Ishikawa (cell line): ENCODE data around the gene TTC34.

Experiments used
- CEBPB ChIP-seq: IDR thresholded peaks from 2 replicates; pipeline ENCODE4 v1.6.1; 2012
- CREB1 ChIP-seq: IDR thresholded peaks from 2 replicates; pipeline ENCODE4 v1.6.1; 2012; ENCODE audit warnings: low read depth
- EGR1 ChIP-seq: IDR thresholded peaks from 2 replicates; pipeline ENCODE4 v1.6.1; 2012
- EP300 ChIP-seq: IDR thresholded peaks from 2 replicates; pipeline ENCODE4 v1.6.1; 2012; ENCODE audit warnings: borderline replicate concordance
- FOXM1 ChIP-seq: IDR thresholded peaks from 2 replicates; pipeline ENCODE4 v1.6.1; 2012; ENCODE audit warnings: low read depth, borderline replicate concordance
- NFIC ChIP-seq: IDR thresholded peaks from 2 replicates; pipeline ENCODE4 v1.6.1; 2012
- RAD21 ChIP-seq: IDR thresholded peaks from 2 replicates; pipeline ENCODE4 v1.6.1; 2012; ENCODE audit warnings: low read depth
- TAF1 ChIP-seq: IDR thresholded peaks from 2 replicates; pipeline ENCODE4 v1.6.1; 2012; ENCODE audit warnings: low read depth, mild to moderate bottlenecking
- TCF12 ChIP-seq: IDR thresholded peaks from 2 replicates; pipeline ENCODE4 v1.6.1; 2012; ENCODE audit warnings: low read depth
- TEAD4 ChIP-seq: IDR thresholded peaks from 2 replicates; pipeline ENCODE4 v1.6.1; 2012
- YY1 ChIP-seq: IDR thresholded peaks from 2 replicates; pipeline ENCODE4 v1.6.1; 2012; ENCODE audit warnings: low read depth
- ZBTB7A ChIP-seq: IDR thresholded peaks from 2 replicates; pipeline ENCODE4 v1.6.1; 2012; ENCODE audit warnings: low read depth
- TF ChIP-seq, protein P1 (sequence below): IDR thresholded peaks from 2 replicates; pipeline ENCODE4 v1.6.1; 2012
- TF ChIP-seq, protein P2 (sequence below): IDR thresholded peaks from 2 replicates; pipeline ENCODE4 v1.6.1; 2012
- TF ChIP-seq, protein P3 (sequence below): IDR thresholded peaks from 2 replicates; pipeline ENCODE4 v1.6.1; 2012; ENCODE audit warnings: low read depth, mild to moderate bottlenecking

TTC34 gene

DNA sequence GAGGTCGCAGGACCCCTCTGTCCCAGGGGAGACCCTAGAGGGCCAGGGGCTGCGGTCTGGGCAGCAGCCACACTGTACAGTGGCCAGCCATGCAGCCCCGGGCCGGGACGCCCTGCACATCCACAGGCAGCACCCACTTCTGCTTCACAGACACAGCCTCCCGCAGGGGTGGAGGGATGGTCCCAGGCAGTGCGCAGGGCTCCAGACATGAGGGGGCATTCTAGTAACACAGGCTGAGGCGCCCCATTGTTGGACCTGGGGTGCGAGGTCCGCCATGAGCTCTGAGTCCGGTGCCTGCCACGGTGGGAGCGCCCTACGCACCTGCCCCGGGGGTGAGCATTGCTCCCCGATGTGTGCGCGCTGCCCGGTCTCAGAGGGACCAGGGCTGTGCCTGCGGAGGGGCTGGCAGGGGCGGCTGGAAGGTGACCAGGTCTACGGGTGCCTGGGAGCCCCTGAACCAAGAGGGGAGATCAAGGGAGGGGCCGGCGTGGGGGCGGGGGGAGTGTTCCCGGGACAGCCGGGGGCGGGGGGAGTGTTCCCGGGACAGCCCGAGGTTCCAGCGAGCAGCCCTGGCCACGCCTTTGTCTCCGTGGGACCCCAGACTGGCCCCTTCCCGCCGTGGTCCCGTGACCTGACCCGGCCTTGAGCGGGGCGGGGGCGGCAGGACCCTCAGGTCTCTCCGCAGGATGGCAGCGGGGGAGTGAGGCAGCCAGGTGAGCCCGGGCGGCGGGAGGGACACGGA is 173.1 kb downstream of the TTC34 start:
- no peak for TF ChIP-seq ZBTB7A
- TF ChIP-seq EP300 = no peak
- no peak for TF ChIP-seq FOXM1
- TF ChIP-seq, protein P1, sequence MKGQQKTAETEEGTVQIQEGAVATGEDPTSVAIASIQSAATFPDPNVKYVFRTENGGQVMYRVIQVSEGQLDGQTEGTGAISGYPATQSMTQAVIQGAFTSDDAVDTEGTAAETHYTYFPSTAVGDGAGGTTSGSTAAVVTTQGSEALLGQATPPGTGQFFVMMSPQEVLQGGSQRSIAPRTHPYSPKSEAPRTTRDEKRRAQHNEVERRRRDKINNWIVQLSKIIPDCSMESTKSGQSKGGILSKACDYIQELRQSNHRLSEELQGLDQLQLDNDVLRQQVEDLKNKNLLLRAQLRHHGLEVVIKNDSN = no peak
- TF ChIP-seq YY1 = no peak
- TF ChIP-seq TAF1 = no peak
- TF ChIP-seq, protein P2, sequence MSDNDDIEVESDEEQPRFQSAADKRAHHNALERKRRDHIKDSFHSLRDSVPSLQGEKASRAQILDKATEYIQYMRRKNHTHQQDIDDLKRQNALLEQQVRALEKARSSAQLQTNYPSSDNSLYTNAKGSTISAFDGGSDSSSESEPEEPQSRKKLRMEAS = no peak
- no peak for TF ChIP-seq RAD21
- no peak for TF ChIP-seq NFIC
- TF ChIP-seq CREB1 = no peak
- no peak for TF ChIP-seq TEAD4
- no peak for TF ChIP-seq CEBPB
- TF ChIP-seq, protein P3, sequence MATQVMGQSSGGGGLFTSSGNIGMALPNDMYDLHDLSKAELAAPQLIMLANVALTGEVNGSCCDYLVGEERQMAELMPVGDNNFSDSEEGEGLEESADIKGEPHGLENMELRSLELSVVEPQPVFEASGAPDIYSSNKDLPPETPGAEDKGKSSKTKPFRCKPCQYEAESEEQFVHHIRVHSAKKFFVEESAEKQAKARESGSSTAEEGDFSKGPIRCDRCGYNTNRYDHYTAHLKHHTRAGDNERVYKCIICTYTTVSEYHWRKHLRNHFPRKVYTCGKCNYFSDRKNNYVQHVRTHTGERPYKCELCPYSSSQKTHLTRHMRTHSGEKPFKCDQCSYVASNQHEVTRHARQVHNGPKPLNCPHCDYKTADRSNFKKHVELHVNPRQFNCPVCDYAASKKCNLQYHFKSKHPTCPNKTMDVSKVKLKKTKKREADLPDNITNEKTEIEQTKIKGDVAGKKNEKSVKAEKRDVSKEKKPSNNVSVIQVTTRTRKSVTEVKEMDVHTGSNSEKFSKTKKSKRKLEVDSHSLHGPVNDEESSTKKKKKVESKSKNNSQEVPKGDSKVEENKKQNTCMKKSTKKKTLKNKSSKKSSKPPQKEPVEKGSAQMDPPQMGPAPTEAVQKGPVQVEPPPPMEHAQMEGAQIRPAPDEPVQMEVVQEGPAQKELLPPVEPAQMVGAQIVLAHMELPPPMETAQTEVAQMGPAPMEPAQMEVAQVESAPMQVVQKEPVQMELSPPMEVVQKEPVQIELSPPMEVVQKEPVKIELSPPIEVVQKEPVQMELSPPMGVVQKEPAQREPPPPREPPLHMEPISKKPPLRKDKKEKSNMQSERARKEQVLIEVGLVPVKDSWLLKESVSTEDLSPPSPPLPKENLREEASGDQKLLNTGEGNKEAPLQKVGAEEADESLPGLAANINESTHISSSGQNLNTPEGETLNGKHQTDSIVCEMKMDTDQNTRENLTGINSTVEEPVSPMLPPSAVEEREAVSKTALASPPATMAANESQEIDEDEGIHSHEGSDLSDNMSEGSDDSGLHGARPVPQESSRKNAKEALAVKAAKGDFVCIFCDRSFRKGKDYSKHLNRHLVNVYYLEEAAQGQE = no peak
- TF ChIP-seq TCF12 = no peak
- TF ChIP-seq EGR1 = no peak

DNA sequence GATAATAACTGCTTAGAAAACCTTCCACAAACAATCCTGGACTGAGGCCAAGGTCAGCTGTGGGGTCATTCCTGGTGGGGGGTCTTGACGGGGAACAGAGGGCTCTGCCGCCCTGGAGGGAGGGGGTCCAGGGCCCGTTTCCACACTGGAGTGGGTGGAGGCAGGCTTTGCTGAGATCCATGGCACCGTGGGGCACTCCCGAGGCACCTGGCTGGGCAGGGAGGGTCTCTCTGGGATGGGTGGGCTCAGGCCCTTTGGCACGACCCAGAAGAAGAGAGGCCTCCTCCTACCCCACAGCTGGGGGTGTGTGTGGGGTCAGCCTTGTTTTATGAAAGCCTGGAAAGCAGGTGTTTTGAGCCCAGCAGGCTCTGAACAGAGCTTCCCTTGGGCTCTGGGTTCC is 173.7 kb downstream of the TTC34 start:
- TF ChIP-seq FOXM1 = no peak
- no peak for TF ChIP-seq RAD21
- no peak for TF ChIP-seq ZBTB7A
- no peak for TF ChIP-seq EP300
- TF ChIP-seq, protein P1 = no peak

DNA sequence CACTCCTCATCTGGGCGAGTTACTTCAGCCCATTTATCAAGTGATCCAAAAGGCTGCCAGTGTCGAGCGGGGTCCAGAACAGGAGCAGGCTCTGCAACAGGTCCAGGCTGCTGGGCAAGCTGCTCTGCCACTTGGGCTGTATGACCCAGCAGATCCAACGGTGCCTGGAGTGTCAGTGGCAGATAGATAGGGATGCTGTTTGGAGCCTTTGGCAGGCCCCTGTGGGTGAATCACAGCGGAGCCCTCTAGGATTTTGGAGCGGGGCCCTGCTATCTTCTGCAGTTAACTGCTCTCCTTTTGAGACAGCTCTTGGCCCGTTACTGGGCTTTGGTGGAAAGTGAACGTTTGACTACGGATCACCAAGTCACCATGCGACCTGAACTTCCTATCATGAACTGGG is 176.2 kb downstream of the TTC34 start:
- TF ChIP-seq TEAD4 = no peak
- TF ChIP-seq ZBTB7A = no peak
- no peak for TF ChIP-seq CREB1
- no peak for TF ChIP-seq YY1
- TF ChIP-seq, protein P1 = no peak
- TF ChIP-seq, protein P3 = no peak
- no peak for TF ChIP-seq TCF12
- TF ChIP-seq EP300 = no peak
- no peak for TF ChIP-seq CEBPB
- no peak for TF ChIP-seq RAD21
- TF ChIP-seq EGR1 = no peak
- TF ChIP-seq FOXM1 = no peak
- TF ChIP-seq, protein P2 = no peak
- TF ChIP-seq NFIC = no peak
- no peak for TF ChIP-seq TAF1

DNA sequence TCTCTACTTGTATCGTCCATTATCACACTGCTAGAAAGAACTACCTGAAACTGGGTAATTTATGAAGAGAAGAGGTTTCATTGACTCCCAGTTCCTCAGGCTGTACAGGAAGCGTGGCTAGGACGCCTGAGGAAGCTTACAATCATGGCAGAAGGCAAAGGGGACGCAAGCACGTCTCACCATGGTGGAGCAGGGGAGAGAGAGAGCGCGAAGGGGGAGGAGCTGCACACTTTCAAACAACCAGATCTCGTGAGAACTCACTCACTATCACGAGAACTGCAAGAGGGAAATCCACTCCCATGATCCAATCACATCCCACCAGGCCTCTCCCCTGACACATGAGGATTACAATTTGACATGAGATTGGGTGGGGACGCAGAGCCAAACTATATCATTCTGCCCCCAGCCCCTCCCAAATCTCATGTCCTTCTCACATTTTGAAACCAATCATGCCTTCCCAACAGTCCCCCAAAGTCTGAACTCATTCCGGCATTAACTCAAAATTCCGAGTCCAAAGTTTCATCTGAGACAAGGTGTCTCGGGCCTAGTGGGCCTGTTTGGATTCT is 176.7 kb downstream of the TTC34 start:
- TF ChIP-seq EP300 = no peak
- TF ChIP-seq, protein P1 = no peak
- no peak for TF ChIP-seq TAF1
- TF ChIP-seq, protein P2 = no peak
- TF ChIP-seq EGR1 = no peak
- TF ChIP-seq RAD21 = no peak
- no peak for TF ChIP-seq TCF12
- no peak for TF ChIP-seq TEAD4
- no peak for TF ChIP-seq FOXM1
- TF ChIP-seq CREB1 = no peak
- TF ChIP-seq YY1 = no peak
- no peak for TF ChIP-seq ZBTB7A
- no peak for TF ChIP-seq CEBPB
- TF ChIP-seq, protein P3 = no peak
- no peak for TF ChIP-seq NFIC
